ENCODE measurements around the gene EPC2. TPM values are rescaled to one million over a fixed set of nuclear protein-coding genes. Genes with fewer than 3 reads are reported as not detected.
"Not testable (repeated sequence)": the region's sequence is repeated elsewhere in the genome, so short reads cannot be mapped to it uniquely, and the experiment has no call there.

Gene EPC2
- polyA plus RNA-seq, 1 donor: 27.9 TPM

GRCh38 chr2:148674063-148675020, 29.8 kb downstream of the EPC2 start:
- Histone ChIP-seq H3K4me1 (ENCODE audit: control insufficient read depth, insufficient read depth, low read length) (no peaks in the 10 kb centered on the region), H3K36me3 (ENCODE audit: control insufficient read depth, insufficient read depth, low read length) (no peaks in the 10 kb centered on the region), H3K27me3 (ENCODE audit: control insufficient read depth, insufficient read depth, low read length) (no peaks in the 10 kb centered on the region), H3K9me3 (ENCODE audit: control insufficient read depth, low read depth, low read length) (peaks cover 6% of the 10 kb centered on the region), H3K4me3 (ENCODE audit: low read length) (no peak overlapping the region), H3K27ac (ENCODE audit: low read length) (no peak overlapping the region)
- no peak for DNase-seq
- no CpG with 5 or more reads among the region's 2 CpGs for WGBS (ENCODE audit: insufficient coverage, low lambda C conversion rate)

DNA sequence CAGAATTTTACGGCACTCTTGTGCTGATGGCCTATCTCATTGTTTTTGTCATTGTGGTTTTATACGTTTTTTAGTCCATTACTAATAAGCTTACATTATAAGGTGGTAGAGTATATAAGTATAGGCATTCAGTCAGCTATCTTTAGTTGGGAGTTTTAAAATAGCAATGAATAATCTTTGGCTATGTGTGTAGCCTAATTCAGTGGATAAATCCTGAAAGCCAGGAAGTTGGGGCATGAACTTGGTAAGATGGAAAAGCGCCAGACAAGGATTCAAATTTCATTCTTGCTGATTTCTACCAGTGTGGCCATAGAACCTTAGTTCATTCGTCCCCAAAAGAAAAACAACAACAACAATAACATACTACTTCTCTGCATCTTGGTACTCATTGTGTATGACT, 31.2 kb downstream of the EPC2 start:
- 78% methylated on average over 2 of the region's 4 CpGs for WGBS (ENCODE audit: insufficient coverage, low lambda C conversion rate)
- Histone ChIP-seq H3K27ac (ENCODE audit: low read length) (no peak overlapping the region), H3K4me3 (ENCODE audit: low read length) (no peak overlapping the region), H3K36me3 (ENCODE audit: control insufficient read depth, insufficient read depth, low read length) (no peaks in the 10 kb centered on the region), H3K9me3 (ENCODE audit: control insufficient read depth, low read depth, low read length) (peaks cover 6% of the 10 kb centered on the region), H3K27me3 (ENCODE audit: control insufficient read depth, insufficient read depth, low read length) (no peaks in the 10 kb centered on the region), H3K4me1 (ENCODE audit: control insufficient read depth, insufficient read depth, low read length) (no peaks in the 10 kb centered on the region)
- DNase-seq: no peak

GRCh38 chr2:148678302-148679179, 34.0 kb downstream of the EPC2 start:
- DNase-seq: not testable (repeated sequence)

GRCh38 chr2:148680462-148680861, 35.9 kb downstream of the EPC2 start:
- DNase-seq: no peak
- no peaks in the 10 kb centered on the region for H3K36me3 ChIP-seq (ENCODE audit: control insufficient read depth, insufficient read depth, low read length)
- H3K4me1 ChIP-seq (ENCODE audit: control insufficient read depth, insufficient read depth, low read length): no peaks in the 10 kb centered on the region
- no peaks in the 10 kb centered on the region for H3K27me3 ChIP-seq (ENCODE audit: control insufficient read depth, insufficient read depth, low read length)
- H3K9me3 ChIP-seq (ENCODE audit: control insufficient read depth, low read depth, low read length): peaks cover 6% of the 10 kb centered on the region
- no peak overlapping the region for H3K4me3 ChIP-seq (ENCODE audit: low read length)
- WGBS (ENCODE audit: insufficient coverage, low lambda C conversion rate): no CpG with 5 or more reads among the region's 3 CpGs
- no peak overlapping the region for H3K27ac ChIP-seq (ENCODE audit: low read length)

More at GRCh38 chr2:148678302-148679179, 34.0 kb downstream of the EPC2 start:
- H3K9me3 ChIP-seq (ENCODE audit: control insufficient read depth, low read depth, low read length); H3K27ac ChIP-seq (ENCODE audit: low read length); H3K4me3 ChIP-seq (ENCODE audit: low read length); H3K36me3 ChIP-seq (ENCODE audit: control insufficient read depth, insufficient read depth, low read length); H3K27me3 ChIP-seq (ENCODE audit: control insufficient read depth, insufficient read depth, low read length); H3K4me1 ChIP-seq (ENCODE audit: control insufficient read depth, insufficient read depth, low read length): not testable (repeated sequence)
- no CpG with 5 or more reads among the region's 31 CpGs for WGBS (ENCODE audit: insufficient coverage, low lambda C conversion rate)

DNA sequence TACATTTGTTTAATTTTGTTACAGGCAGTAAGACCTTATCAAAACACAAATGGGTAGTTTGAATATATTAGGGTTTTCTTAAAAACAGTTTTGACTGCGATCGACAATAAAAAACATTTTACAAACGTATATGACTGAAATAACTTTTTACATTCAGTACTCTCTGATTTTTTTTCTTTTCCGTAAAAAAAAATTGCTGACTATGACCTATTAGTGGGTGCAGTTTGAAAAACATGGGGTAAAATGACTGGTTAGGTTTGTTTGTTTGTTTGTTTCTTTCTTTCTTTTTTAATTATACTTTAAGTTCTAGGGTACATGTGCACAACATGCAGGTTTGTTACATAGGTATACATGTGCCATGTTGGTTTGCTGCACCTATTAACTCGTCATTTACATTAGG, 36.9 kb downstream of the EPC2 start:
- no peak overlapping the region for H3K27ac ChIP-seq (ENCODE audit: low read length)
- no peak for DNase-seq
- H3K27me3 ChIP-seq (ENCODE audit: control insufficient read depth, insufficient read depth, low read length): no peaks in the 10 kb centered on the region
- H3K4me1 ChIP-seq (ENCODE audit: control insufficient read depth, insufficient read depth, low read length): no peaks in the 10 kb centered on the region
- no peaks in the 10 kb centered on the region for H3K36me3 ChIP-seq (ENCODE audit: control insufficient read depth, insufficient read depth, low read length)
- H3K9me3 ChIP-seq (ENCODE audit: control insufficient read depth, low read depth, low read length): peaks cover 6% of the 10 kb centered on the region
- WGBS (ENCODE audit: insufficient coverage, low lambda C conversion rate): no CpG with 5 or more reads among the region's 5 CpGs
- H3K4me3 ChIP-seq (ENCODE audit: low read length): no peak overlapping the region

- H3K36me3 ChIP-seq (ENCODE audit: control insufficient read depth, insufficient read depth, low read length); H3K27ac ChIP-seq (ENCODE audit: low read length); H3K9me3 ChIP-seq (ENCODE audit: control insufficient read depth, low read depth, low read length); H3K4me3 ChIP-seq (ENCODE audit: low read length); H3K27me3 ChIP-seq (ENCODE audit: control insufficient read depth, insufficient read depth, low read length); H3K4me1 ChIP-seq (ENCODE audit: control insufficient read depth, insufficient read depth, low read length); DNase-seq: not testable (repeated sequence)
- no CpG with 5 or more reads among the region's 6 CpGs for WGBS (ENCODE audit: insufficient coverage, low lambda C conversion rate)
Observed at GRCh38 chr2:148681862-148682261, 37.3 kb downstream of the EPC2 start.

DNA sequence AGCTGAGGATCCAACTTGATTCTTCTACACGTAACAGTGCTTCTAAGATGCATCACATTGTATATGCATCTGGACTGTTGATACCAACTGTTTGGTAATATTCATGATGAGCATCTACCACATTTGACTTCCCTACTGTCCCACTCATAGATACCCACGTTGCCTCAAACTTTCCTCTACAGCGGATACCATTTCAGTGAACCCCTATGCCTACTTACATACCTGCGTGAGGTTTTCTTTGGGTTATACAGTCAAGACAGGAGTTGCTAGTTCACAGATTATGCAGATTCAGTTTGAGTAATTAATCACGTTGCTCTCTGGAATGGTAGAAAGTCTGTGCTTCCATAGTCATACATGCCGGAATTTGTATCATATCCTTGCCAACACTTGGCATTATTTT, 40.0 kb downstream of the EPC2 start:
- Histone ChIP-seq H3K4me3 (ENCODE audit: low read length) (no peak overlapping the region), H3K4me1 (ENCODE audit: control insufficient read depth, insufficient read depth, low read length) (no peaks in the 10 kb centered on the region), H3K27ac (ENCODE audit: low read length) (no peak overlapping the region), H3K9me3 (ENCODE audit: control insufficient read depth, low read depth, low read length) (no peaks in the 10 kb centered on the region), H3K36me3 (ENCODE audit: control insufficient read depth, insufficient read depth, low read length) (no peaks in the 10 kb centered on the region), H3K27me3 (ENCODE audit: control insufficient read depth, insufficient read depth, low read length) (no peaks in the 10 kb centered on the region)
- 100% methylated on average over 2 of the region's 6 CpGs for WGBS (ENCODE audit: insufficient coverage, low lambda C conversion rate)
- DNase-seq: no peak

DNA sequence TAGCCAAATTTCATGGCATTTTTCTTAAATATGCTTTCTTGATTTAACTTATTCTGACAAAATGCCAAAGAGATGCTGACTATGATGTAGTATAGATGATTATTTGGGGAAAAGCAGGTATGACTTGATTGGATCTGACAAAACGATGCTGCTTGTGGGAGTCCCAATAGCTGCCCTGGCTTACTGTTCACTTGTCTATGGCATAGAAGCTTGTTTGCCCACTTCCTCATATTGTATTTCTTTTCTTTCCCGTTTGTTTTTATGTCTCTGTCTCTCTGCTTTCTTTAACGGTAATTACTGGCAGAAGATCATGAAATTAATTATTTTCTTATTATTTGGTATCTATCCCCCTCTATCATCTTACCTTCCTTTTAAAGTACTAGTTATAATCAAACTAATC, 43.0 kb downstream of the EPC2 start:
- Histone ChIP-seq H3K9me3 (ENCODE audit: control insufficient read depth, low read depth, low read length) (no peaks in the 10 kb centered on the region), H3K4me1 (ENCODE audit: control insufficient read depth, insufficient read depth, low read length) (no peaks in the 10 kb centered on the region), H3K27me3 (ENCODE audit: control insufficient read depth, insufficient read depth, low read length) (no peaks in the 10 kb centered on the region), H3K27ac (ENCODE audit: low read length) (no peak overlapping the region), H3K4me3 (ENCODE audit: low read length) (no peak overlapping the region), H3K36me3 (ENCODE audit: control insufficient read depth, insufficient read depth, low read length) (peaks cover 7% of the 10 kb centered on the region)
- no peak for DNase-seq
- 91% methylated on average over 2 of the region's 3 CpGs for WGBS (ENCODE audit: insufficient coverage, low lambda C conversion rate)

- H3K27ac ChIP-seq (ENCODE audit: low read length); H3K9me3 ChIP-seq (ENCODE audit: control insufficient read depth, low read depth, low read length); H3K4me1 ChIP-seq (ENCODE audit: control insufficient read depth, insufficient read depth, low read length); DNase-seq; H3K36me3 ChIP-seq (ENCODE audit: control insufficient read depth, insufficient read depth, low read length); H3K4me3 ChIP-seq (ENCODE audit: low read length); H3K27me3 ChIP-seq (ENCODE audit: control insufficient read depth, insufficient read depth, low read length): not testable (repeated sequence)
Observed at GRCh38 chr2:148688011-148688410, 43.5 kb downstream of the EPC2 start.

DNA sequence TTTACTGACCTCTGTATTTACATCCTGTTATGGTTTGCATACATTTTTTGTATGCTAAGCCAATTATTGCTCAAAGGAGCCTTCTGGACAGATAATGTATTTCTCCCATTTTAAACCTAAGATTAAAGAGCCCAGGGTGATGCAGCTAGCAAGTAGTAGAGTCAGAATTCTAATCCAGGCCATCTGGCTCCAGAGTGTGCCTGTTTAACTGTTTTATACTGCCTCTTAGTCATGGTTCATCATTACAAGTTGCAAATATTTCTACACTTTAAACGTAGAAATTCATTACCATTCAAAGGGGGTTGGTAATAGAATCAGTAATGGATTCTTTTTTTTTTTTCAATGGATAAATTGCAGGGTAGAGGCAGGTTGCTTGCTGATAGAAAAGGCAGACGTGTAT, 52.4 kb downstream of the EPC2 start:
- 100% methylated on average over 1 of the region's 2 CpGs for WGBS (ENCODE audit: insufficient coverage, low lambda C conversion rate)
- Histone ChIP-seq H3K9me3 (ENCODE audit: control insufficient read depth, low read depth, low read length) (peaks cover 11% of the 10 kb centered on the region), H3K27me3 (ENCODE audit: control insufficient read depth, insufficient read depth, low read length) (no peaks in the 10 kb centered on the region), H3K27ac (ENCODE audit: low read length) (no peak overlapping the region), H3K4me1 (ENCODE audit: control insufficient read depth, insufficient read depth, low read length) (no peaks in the 10 kb centered on the region), H3K36me3 (ENCODE audit: control insufficient read depth, insufficient read depth, low read length) (peaks cover 6% of the 10 kb centered on the region), H3K4me3 (ENCODE audit: low read length) (no peak overlapping the region)
- no peak for DNase-seq
